Caco-2 (cell line): ENCODE measurements around the gene ST8SIA6. TPM values are rescaled to one million over a fixed set of nuclear protein-coding genes. Genes with fewer than 3 reads are reported as not detected.
"Not testable (repeated sequence)": the region's sequence is repeated elsewhere in the genome, so short reads cannot be mapped to it uniquely, and the experiment has no call there.

Experiments
- BruUV-seq: library from RNA; stranded (reverse); fragments of 400-500 nt; replicated peaks from 2 replicates; lab custom pipeline; 2021; lab: Mats Ljungman, UMichigan
- CTCF ChIA-PET: fragments of 300-600 bp; sonication (Branson Sonifier 250); formaldehyde crosslinking; loops from one replicate; lab custom pipeline; 2022; ENCODE audit warnings: antibody characterized with exemption; lab: Charles Lee
- POLR2A ChIA-PET: fragments of 300-600 bp; sonication (Branson Sonifier 250); formaldehyde crosslinking; loops from one replicate; lab custom pipeline; 2022; ENCODE audit warnings: antibody characterized with exemption; lab: Charles Lee
- DNase-seq, 2 experiments: peaks; one replicate each; pipeline versions ENCODE4 v3.0.0 to v3.0.0-alpha.2; 2020 to 2022
- H3K27me3 ChIP-seq: replicated peaks from 2 replicates; pipeline ENCODE4 v1.6.0; 2011; ENCODE audit warnings: low read length; ENCODE audit not compliant: control insufficient read depth, insufficient read depth
- H3K36me3 ChIP-seq: 2 replicates; pipeline ENCODE4 v1.5.1; 2011; ENCODE audit warnings: low read length; ENCODE audit not compliant: control insufficient read depth, insufficient read depth
- H3K4me1 ChIP-seq: fragments of 250-450 bp; sonication (Bioruptor Pico); 2 replicates; pipeline ENCODE4 v1.5.1; 2020; ENCODE audit warnings: mild to moderate bottlenecking
- H3K4me3 ChIP-seq: 2 replicates; pipeline ENCODE4 v1.5.1; 2011; ENCODE audit warnings: low read depth, mild to moderate bottlenecking, control low read depth, low read length
- H3K9me3 ChIP-seq: fragments of 250-450 bp; sonication (Bioruptor Pico); 2 replicates; pipeline ENCODE4 v1.5.1; 2020; ENCODE audit warnings: mild to moderate bottlenecking, moderate library complexity
- H3K27ac Mint-ChIP-seq: one replicate; pipeline ENCODE4 v1.8.0; 2022; ENCODE audit warnings: mixed read lengths; ENCODE audit not compliant: unreplicated experiment
- H3K27me3 Mint-ChIP-seq: one replicate; pipeline ENCODE4 v1.8.0; 2022; ENCODE audit warnings: mixed read lengths; ENCODE audit not compliant: insufficient read depth, unreplicated experiment
- H3K36me3 Mint-ChIP-seq: one replicate; pipeline ENCODE4 v1.8.0; 2022; ENCODE audit warnings: mild to moderate bottlenecking, mixed read lengths; ENCODE audit not compliant: insufficient read depth, unreplicated experiment
- H3K4me1 Mint-ChIP-seq: one replicate; pipeline ENCODE4 v1.8.0; 2022; ENCODE audit warnings: low read depth, mixed read lengths; ENCODE audit not compliant: unreplicated experiment
- H3K4me3 Mint-ChIP-seq: one replicate; pipeline ENCODE4 v1.8.0; 2022; ENCODE audit warnings: mild to moderate bottlenecking, moderate library complexity, mixed read lengths; ENCODE audit not compliant: unreplicated experiment
- H3K9me3 Mint-ChIP-seq: one replicate; pipeline ENCODE4 v1.8.0; 2022; ENCODE audit warnings: mixed read lengths; ENCODE audit not compliant: unreplicated experiment
- intact Hi-C: fragments of 100-400 bp; cut with micrococcal nuclease; formaldehyde crosslinking; loops from one replicate; pipeline ENCODE4 v1.10.0; 2022; ENCODE audit not compliant: unreplicated experiment
- total RNA-seq: library from RNA; stranded (reverse); gene quantifications from 2 replicates; pipeline ENCODE4 v1.2.3, GENCODE V29; 2022
- TF ChIP-seq, protein P1 (sequence below), 2 experiments: fragments of 200-600 bp in 1 of 2; IDR thresholded peaks; 1 replicate in 1 of 2; 2 replicates in 1 of 2; pipeline versions ENCODE4 v1.5.1 to v1.8.0; 2011 to 2022; ENCODE audit warnings: antibody characterized with exemption in 1 of 2, control low read depth in 1 of 2, inconsistent platforms in 1 of 2, low read depth in 1 of 2, low read length in 1 of 2, mild to moderate bottlenecking in 1 of 2, moderate library complexity in 1 of 2; ENCODE audit not compliant: insufficient read depth in 1 of 2, severe bottlenecking in 1 of 2, unreplicated experiment in 1 of 2

The ST8SIA6 gene
- total RNA-seq, 1 experiment from 2014 or later: 0.16 TPM

DNA sequence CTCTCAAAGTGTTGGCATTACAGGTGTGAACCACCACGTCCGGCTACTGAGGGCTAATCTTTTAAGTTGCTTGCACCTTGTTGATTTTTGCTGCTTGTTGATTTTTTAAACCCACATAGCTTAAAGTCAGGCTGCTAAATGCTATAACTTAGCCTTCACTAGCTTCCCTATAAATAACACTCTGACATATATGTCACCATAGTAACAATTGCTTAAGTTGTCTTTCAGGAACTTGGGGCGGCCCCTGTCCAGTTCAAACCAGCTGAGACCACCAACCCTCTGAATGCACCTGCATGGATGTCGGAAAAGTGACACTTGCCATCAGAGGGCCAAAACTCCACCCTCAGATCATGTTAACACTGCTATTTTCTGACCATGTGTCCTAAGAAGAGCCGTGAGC lies 47.3 kb downstream of the ST8SIA6 start:
- Mint-ChIP-seq H3K9me3 (peaks cover 9% of the 10 kb centered on the region), H3K27ac (no peak overlapping the region), H3K4me3 (no peak overlapping the region), H3K36me3 (no peaks in the 10 kb centered on the region), H3K27me3 (no peaks in the 10 kb centered on the region), H3K4me1 (peaks cover 9% of the 10 kb centered on the region)
- Histone ChIP-seq H3K4me3 (no peak overlapping the region), H3K4me1 (peaks cover 14% of the 10 kb centered on the region), H3K9me3 (peaks cover 9% of the 10 kb centered on the region), H3K27me3 (no peaks in the 10 kb centered on the region), H3K36me3 (no peaks in the 10 kb centered on the region)
- DNase-seq: no peak
- BruUV-seq: no TSS peak
- POLR2A ChIA-PET: no interaction called here
- TF ChIP-seq, protein P1, sequence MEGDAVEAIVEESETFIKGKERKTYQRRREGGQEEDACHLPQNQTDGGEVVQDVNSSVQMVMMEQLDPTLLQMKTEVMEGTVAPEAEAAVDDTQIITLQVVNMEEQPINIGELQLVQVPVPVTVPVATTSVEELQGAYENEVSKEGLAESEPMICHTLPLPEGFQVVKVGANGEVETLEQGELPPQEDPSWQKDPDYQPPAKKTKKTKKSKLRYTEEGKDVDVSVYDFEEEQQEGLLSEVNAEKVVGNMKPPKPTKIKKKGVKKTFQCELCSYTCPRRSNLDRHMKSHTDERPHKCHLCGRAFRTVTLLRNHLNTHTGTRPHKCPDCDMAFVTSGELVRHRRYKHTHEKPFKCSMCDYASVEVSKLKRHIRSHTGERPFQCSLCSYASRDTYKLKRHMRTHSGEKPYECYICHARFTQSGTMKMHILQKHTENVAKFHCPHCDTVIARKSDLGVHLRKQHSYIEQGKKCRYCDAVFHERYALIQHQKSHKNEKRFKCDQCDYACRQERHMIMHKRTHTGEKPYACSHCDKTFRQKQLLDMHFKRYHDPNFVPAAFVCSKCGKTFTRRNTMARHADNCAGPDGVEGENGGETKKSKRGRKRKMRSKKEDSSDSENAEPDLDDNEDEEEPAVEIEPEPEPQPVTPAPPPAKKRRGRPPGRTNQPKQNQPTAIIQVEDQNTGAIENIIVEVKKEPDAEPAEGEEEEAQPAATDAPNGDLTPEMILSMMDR (IDR thresholded peaks at IDR 0.05; ENCODE audit: insufficient read depth in 1 of 2, low read depth in 1 of 2, low read length in 1 of 2, severe bottlenecking in 1 of 2, unreplicated experiment in 1 of 2): no peak
- intact Hi-C loops: no loop called here
- CTCF ChIA-PET: interaction anchor here (0.7 kb wide), 1 partner anchor 255 kb away, joined by 5 read pairs; no protein-coding TSS in a partner anchor

DNA sequence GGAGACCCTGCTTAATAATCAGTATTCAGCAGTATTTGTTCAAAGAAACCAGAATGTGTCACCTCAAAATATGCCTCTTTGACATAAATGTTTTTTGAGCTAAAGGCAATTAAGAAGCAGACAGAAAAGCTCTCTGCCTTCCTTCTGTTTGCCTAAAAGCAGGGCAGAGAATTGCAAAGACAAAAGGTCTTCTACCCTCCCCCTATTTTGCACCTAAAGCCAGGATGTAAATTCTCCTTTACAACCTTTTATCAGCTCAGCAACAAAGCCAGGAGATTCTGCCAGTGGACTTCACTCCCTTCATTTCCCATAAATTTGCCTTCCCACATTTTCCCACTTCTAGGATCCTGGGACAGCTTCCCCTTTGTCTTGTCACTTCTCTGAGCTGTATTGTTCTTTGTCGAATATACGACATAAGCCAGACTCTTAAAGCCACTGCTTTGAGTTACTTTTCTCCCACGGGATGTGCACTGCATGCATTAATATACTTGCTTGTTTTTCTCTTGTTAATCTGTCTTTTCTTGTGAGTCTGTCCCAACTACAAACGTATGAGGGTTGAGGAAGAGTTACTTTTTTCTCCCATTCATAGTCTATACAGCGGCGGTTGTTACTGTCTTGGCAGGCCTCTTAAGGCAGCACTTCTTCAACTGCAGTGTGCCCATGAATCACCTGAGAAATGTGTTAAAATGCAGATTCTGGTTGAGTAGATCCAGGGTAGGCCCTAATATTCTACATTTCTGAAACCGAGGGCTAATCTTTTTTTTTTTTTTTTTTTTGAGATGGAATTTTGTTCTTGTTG lies 48.2 kb downstream of the ST8SIA6 start:
- H3K4me3 Mint-ChIP-seq: no peak overlapping the region
- H3K4me1 Mint-ChIP-seq: peaks cover 9% of the 10 kb centered on the region
- no TSS peak for BruUV-seq
- Histone ChIP-seq H3K36me3 (no peaks in the 10 kb centered on the region), H3K4me1 (peaks cover 14% of the 10 kb centered on the region), H3K9me3 (peaks cover 9% of the 10 kb centered on the region), H3K4me3 (no peak overlapping the region), H3K27me3 (no peaks in the 10 kb centered on the region)
- ChIA-PET CTCF (interaction anchor here (0.7 kb wide), 1 partner anchor 254 kb away, joined by 5 read pairs; no protein-coding TSS in a partner anchor), POLR2A (no interaction called here)
- H3K36me3 Mint-ChIP-seq: no peaks in the 10 kb centered on the region
- TF ChIP-seq, protein P1 (IDR thresholded peaks at IDR 0.05; ENCODE audit: insufficient read depth in 1 of 2, low read depth in 1 of 2, low read length in 1 of 2, severe bottlenecking in 1 of 2, unreplicated experiment in 1 of 2): no peak
- intact Hi-C loops: loop anchor here (1.0 kb wide), 1 partner anchor 18 kb away; no protein-coding TSS in a partner anchor
- H3K9me3 Mint-ChIP-seq: peaks cover 9% of the 10 kb centered on the region
- peak overlapping the region; percentile 26 for H3K27ac Mint-ChIP-seq
- no peaks in the 10 kb centered on the region for H3K27me3 Mint-ChIP-seq
- peak; percentile 37 to 43 for DNase-seq

GRCh38 chr10:17403161-17403560 lies 51.2 kb downstream of the ST8SIA6 start:
- Mint-ChIP-seq H3K9me3 (peaks cover 9% of the 10 kb centered on the region), H3K36me3 (no peaks in the 10 kb centered on the region), H3K4me3 (no peak overlapping the region), H3K27ac (no peak overlapping the region), H3K27me3 (no peaks in the 10 kb centered on the region), H3K4me1 (peaks cover 9% of the 10 kb centered on the region)
- POLR2A ChIA-PET: no interaction called here
- intact Hi-C loops: no loop called here
- H3K36me3 ChIP-seq: no peaks in the 10 kb centered on the region
- TF ChIP-seq, protein P1 (IDR thresholded peaks at IDR 0.05; ENCODE audit: insufficient read depth in 1 of 2, low read depth in 1 of 2, low read length in 1 of 2, severe bottlenecking in 1 of 2, unreplicated experiment in 1 of 2): no peak
- no peak for DNase-seq
- no peaks in the 10 kb centered on the region for H3K27me3 ChIP-seq
- BruUV-seq: no TSS peak
- no peak overlapping the region for H3K4me3 ChIP-seq
- peaks cover 14% of the 10 kb centered on the region for H3K4me1 ChIP-seq
- CTCF ChIA-PET: no interaction called here
- H3K9me3 ChIP-seq: peaks cover 9% of the 10 kb centered on the region

- H3K4me3 ChIP-seq, H3K4me3 Mint-ChIP-seq, H3K27me3 ChIP-seq, BruUV-seq, H3K36me3 ChIP-seq, H3K9me3 Mint-ChIP-seq, H3K9me3 ChIP-seq, CTCF ChIA-PET, POLR2A ChIA-PET, H3K27ac Mint-ChIP-seq, H3K36me3 Mint-ChIP-seq, H3K4me1 Mint-ChIP-seq, H3K27me3 Mint-ChIP-seq, DNase-seq, intact Hi-C loops: not testable (repeated sequence)
- H3K4me1 ChIP-seq: peaks cover 14% of the 10 kb centered on the region
These were observed 52.4 kb downstream of the ST8SIA6 start for GRCh38 chr10:17402040-17402439.
